PC-3 (cell line): ENCODE measurements around the gene MYLK2.

ENCODE experiments used
- EZH2phosphoT487 ChIP-seq: fragments of 300-600 bp; sonication (generic); IDR thresholded peaks from 2 replicates; pipeline ENCODE4 v1.6.1; 2018; ENCODE audit warnings: mild to moderate bottlenecking, antibody characterized with exemption, low read length, borderline replicate concordance
- TF ChIP-seq, protein P1 (sequence below): fragments of 300-600 bp; sonication (generic); conservative IDR thresholded peaks from 2 replicates; pipeline ENCODE4 v1.5.1; 2017; ENCODE audit warnings: antibody characterized with exemption, low read depth, mild to moderate bottlenecking, low read length

DNA sequence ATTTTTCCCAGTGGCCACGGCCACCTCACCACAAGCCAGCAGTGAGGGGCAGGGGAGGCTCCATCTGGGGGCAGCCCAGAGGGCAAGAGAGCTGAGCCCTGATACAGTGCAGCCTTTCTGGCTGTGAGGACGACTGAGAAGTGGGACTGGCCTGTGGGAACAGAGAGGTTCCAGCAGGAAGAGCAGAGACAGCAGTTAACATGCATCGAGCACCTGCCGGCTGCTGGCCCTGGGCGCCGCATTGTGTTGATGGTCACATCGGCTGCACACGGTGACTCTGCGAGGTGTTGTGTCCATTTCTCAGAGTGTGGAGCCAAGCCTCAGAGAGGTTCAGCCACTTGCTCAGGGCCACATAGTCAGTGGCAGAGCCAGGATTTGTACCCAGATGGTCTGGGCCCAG, 16.4 kb downstream of the MYLK2 start:
- TF ChIP-seq, protein P1, sequence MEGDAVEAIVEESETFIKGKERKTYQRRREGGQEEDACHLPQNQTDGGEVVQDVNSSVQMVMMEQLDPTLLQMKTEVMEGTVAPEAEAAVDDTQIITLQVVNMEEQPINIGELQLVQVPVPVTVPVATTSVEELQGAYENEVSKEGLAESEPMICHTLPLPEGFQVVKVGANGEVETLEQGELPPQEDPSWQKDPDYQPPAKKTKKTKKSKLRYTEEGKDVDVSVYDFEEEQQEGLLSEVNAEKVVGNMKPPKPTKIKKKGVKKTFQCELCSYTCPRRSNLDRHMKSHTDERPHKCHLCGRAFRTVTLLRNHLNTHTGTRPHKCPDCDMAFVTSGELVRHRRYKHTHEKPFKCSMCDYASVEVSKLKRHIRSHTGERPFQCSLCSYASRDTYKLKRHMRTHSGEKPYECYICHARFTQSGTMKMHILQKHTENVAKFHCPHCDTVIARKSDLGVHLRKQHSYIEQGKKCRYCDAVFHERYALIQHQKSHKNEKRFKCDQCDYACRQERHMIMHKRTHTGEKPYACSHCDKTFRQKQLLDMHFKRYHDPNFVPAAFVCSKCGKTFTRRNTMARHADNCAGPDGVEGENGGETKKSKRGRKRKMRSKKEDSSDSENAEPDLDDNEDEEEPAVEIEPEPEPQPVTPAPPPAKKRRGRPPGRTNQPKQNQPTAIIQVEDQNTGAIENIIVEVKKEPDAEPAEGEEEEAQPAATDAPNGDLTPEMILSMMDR, result no peak
- no peak for TF ChIP-seq EZH2phosphoT487
